ENCODE results near the gene NXN. TPM values are rescaled to one million over a fixed set of nuclear protein-coding genes. Genes with fewer than 3 reads are reported as not detected.

The NXN gene
- polyA plus RNA-seq, 3 donors: not detected

DNA sequence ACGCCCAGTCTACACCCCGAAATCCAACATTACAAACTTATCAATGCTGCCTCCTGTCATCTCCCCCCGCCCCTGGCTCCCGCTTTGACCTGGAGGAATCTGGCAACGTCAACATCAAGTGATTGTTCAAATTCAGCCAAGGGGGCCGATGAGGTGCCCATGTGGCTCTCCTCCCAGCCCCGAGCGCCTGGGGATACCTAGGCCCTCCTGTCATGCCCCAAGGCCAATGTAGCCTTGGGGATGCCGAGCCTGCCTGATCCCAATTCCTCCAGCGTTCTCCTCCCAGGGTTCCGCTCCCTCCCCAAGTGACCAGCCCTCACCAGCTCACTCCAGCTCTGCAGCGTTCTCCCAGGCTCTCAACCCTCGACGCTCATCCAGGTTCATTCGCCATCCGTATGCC is 59.4 kb downstream of the NXN start:
- WGBS (ENCODE audit: insufficient coverage): 91% methylated on average over 14 of the region's 16 CpGs
- Histone ChIP-seq H3K9ac (ENCODE audit: insufficient read depth, low read length, poor library complexity, severe bottlenecking) (no peak overlapping the region), H3K4me3 (replicated peaks in 1 of 3; ENCODE audit: low read depth in 2 of 3, low read length in 3 of 3) (no peak overlapping the region), H3K79me2 (ENCODE audit: insufficient read depth, low read length) (no peaks in the 10 kb centered on the region), H3K9me3 (replicated peaks in 1 of 2; ENCODE audit: control insufficient read depth in 1 of 2, insufficient read depth in 1 of 2, low read length in 2 of 2) (no peaks in the 10 kb centered on the region), H2AFZ (ENCODE audit: insufficient read depth, low read depth, low read length, poor library complexity, severe bottlenecking) (no peak overlapping the region), H4K20me1 (ENCODE audit: insufficient read depth, low read length) (no peaks in the 10 kb centered on the region), H3K36me3 (replicated peaks in 1 of 2; ENCODE audit: control insufficient read depth in 1 of 2, insufficient read depth in 2 of 2, low read length in 2 of 2) (no peaks in the 10 kb centered on the region), H3K27ac (ENCODE audit: low read depth in 1 of 2, low read length in 2 of 2) (no peak overlapping the region), H3K4me1 (ENCODE audit: control insufficient read depth in 1 of 2, insufficient read depth in 2 of 2, low read length in 2 of 2) (no peaks in the 10 kb centered on the region), H3K4me2 (replicated peaks; ENCODE audit: extremely low read depth, low read length, poor library complexity, severe bottlenecking) (no peak overlapping the region), H3K27me3 (ENCODE audit: control insufficient read depth in 2 of 2, insufficient read depth in 2 of 2, low read length in 2 of 2) (no peaks in the 10 kb centered on the region)
- Mint-ChIP-seq H3K27ac (no peak overlapping the region), H3K4me3 (no peak overlapping the region), H3K4me1 (no peaks in the 10 kb centered on the region), H3K9me3 (peaks cover 0 to 11% (median 2%) of the 10 kb centered on the region in 7 donors), H3K27me3 (ENCODE audit: low read depth in 3 of 3) (peaks cover 2 to 16% (median 7%) of the 10 kb centered on the region in 3 donors), H3K36me3 (no peaks in the 10 kb centered on the region)
- intact Hi-C loops (cut with micrococcal nuclease): no loop called here
- DNase-seq: no peak
- no peak for TF ChIP-seq CTCF (IDR thresholded peaks at IDR 0.05)

GRCh38 chr17:917941-918740 is 61.4 kb downstream of the NXN start:
- WGBS (ENCODE audit: insufficient coverage): 94% methylated on average over 15 of the region's 30 CpGs
- Histone ChIP-seq H3K4me1 (ENCODE audit: control insufficient read depth in 1 of 2, insufficient read depth in 2 of 2, low read length in 2 of 2) (no peaks in the 10 kb centered on the region), H3K36me3 (replicated peaks in 1 of 2; ENCODE audit: control insufficient read depth in 1 of 2, insufficient read depth in 2 of 2, low read length in 2 of 2) (no peaks in the 10 kb centered on the region), H3K4me2 (replicated peaks; ENCODE audit: extremely low read depth, low read length, poor library complexity, severe bottlenecking) (no peak overlapping the region), H4K20me1 (ENCODE audit: insufficient read depth, low read length) (no peaks in the 10 kb centered on the region), H3K9me3 (replicated peaks in 1 of 2; ENCODE audit: control insufficient read depth in 1 of 2, insufficient read depth in 1 of 2, low read length in 2 of 2) (no peaks in the 10 kb centered on the region), H2AFZ (ENCODE audit: insufficient read depth, low read depth, low read length, poor library complexity, severe bottlenecking) (no peak overlapping the region), H3K4me3 (replicated peaks in 1 of 3; ENCODE audit: low read depth in 2 of 3, low read length in 3 of 3) (no peak overlapping the region), H3K79me2 (ENCODE audit: insufficient read depth, low read length) (no peaks in the 10 kb centered on the region), H3K27me3 (ENCODE audit: control insufficient read depth in 2 of 2, insufficient read depth in 2 of 2, low read length in 2 of 2) (no peaks in the 10 kb centered on the region), H3K27ac (ENCODE audit: low read depth in 1 of 2, low read length in 2 of 2) (no peak overlapping the region), H3K9ac (ENCODE audit: insufficient read depth, low read length, poor library complexity, severe bottlenecking) (no peak overlapping the region)
- no peaks in the 10 kb centered on the region for H3K36me3 Mint-ChIP-seq
- DNase-seq: no peak
- H3K27ac Mint-ChIP-seq: peak overlapping the region in 1 of 7 donors; percentile 62
- intact Hi-C loops (cut with micrococcal nuclease): no loop called here
- no peak for TF ChIP-seq CTCF (IDR thresholded peaks at IDR 0.05)
- no peak overlapping the region for H3K4me3 Mint-ChIP-seq
- H3K9me3 Mint-ChIP-seq: peaks cover 0 to 17% (median 3%) of the 10 kb centered on the region in 7 donors
- peaks cover 3 to 19% (median 8%) of the 10 kb centered on the region in 3 donors for H3K27me3 Mint-ChIP-seq (ENCODE audit: low read depth in 3 of 3)
- no peaks in the 10 kb centered on the region for H3K4me1 Mint-ChIP-seq
